D341Med (cell line): Measurements from ENCODE around the gene FBXO21.
"Not testable (repeated sequence)": the region's sequence is repeated elsewhere in the genome, so short reads cannot be mapped to it uniquely, and the experiment has no call there.

Experiments used
- DNase-seq: peaks from one replicate; pipeline ENCODE4 v3.0.0; 2012; ENCODE audit warnings: low spot score

The FBXO21 gene, protein sequence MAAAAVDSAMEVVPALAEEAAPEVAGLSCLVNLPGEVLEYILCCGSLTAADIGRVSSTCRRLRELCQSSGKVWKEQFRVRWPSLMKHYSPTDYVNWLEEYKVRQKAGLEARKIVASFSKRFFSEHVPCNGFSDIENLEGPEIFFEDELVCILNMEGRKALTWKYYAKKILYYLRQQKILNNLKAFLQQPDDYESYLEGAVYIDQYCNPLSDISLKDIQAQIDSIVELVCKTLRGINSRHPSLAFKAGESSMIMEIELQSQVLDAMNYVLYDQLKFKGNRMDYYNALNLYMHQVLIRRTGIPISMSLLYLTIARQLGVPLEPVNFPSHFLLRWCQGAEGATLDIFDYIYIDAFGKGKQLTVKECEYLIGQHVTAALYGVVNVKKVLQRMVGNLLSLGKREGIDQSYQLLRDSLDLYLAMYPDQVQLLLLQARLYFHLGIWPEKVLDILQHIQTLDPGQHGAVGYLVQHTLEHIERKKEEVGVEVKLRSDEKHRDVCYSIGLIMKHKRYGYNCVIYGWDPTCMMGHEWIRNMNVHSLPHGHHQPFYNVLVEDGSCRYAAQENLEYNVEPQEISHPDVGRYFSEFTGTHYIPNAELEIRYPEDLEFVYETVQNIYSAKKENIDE

DNA sequence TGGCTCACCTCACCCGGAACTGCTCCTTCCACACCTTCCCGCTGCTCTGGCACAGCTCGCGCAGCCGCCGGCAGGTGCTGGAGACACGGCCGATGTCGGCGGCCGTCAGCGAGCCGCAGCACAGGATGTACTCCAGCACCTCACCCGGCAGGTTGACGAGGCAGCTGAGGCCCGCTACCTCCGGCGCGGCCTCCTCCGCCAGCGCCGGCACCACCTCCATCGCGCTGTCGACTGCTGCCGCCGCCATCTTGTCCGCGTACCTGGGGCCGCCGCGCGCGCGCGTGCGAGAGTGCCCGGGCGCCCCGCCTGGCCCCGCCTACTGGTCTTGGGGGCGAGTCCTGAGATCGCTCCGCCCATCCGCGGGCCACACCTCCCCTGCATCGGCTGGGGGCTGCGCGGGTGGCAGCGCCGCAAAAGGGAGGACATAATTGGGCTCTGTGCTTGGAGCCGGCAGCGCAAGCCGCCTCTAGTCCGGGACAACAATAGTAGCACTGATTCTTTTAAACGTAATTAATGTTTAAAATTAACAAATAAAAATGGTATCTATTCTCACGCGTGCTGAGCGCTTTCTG is at the start of gene FBXO21:
Gene FBXO21, minus strand, starts transcription at position 261 of the 572 bp plus-strand sequence. Its CDS starts 14 bp downstream, at position 247.
- DNase-seq, result peak; percentile 99

GRCh38 chr12:117236456-117237001 is 46.3 kb upstream of the FBXO21 start:
- peak; percentile 76 for DNase-seq

DNA sequence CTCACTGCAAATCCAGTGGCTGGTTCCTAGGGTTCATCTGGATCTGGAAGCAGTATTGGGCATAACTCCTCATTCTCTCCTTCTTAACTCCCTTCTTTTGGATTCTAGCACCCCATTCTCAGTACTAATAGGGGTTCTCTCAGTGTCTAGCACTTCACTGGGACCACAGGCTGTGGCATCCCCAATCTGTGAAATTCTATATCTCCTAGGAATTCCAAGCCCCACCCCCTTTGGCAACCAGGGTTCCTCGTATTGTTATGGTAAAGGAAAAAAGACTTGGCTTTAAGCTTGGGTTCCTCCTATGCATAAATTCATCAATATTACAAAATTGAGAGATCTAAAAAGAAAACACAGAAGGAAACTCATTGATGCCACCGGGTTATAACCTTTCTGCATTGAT is 45.0 kb upstream of the FBXO21 start:
- no peak for DNase-seq

GRCh38 chr12:117234441-117234840 is 44.2 kb upstream of the FBXO21 start:
- no peak for DNase-seq

DNA sequence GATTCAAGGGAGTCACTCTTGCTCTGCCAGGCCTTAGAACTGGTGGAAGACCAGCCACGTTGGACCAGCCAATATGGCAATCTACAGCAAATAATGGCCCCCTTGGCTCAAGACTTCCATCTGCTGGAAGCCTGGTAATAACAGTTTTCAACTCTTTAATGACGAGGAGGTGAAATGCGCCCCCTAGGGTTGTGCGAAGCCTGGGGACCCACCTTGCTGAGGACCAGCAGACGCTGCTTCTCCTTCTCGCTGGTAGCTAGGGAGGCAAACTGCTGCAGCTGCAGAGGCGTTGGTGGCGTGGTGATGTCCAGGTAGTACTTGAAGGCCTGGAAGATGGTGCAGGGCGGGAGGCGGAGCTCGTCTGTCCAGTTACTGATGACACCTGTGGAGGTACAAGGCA is 41.5 kb upstream of the FBXO21 start:
- no peak for DNase-seq

DNA sequence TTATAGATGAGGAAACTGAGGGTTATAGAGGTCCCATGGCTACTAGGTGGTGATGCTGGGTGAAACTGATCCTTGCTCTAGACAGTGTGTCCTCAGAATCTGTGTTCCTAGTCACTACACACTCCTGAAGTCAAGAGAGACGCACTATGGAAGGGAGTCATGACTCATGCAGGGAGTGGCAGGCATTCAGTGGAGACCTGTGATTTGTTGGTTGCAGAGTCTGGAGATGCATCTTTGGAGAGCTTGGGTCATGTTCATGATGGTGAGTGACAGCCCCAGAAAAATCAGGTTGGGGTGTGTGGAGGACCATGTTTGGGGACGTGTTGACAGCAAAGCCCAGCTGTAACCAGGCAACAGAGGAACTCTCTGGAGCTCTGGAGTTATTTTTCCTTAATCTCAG is 38.0 kb upstream of the FBXO21 start:
- DNase-seq, result no peak

GRCh38 chr12:117227000-117227653 is 36.9 kb upstream of the FBXO21 start:
- DNase-seq, result no peak

DNA sequence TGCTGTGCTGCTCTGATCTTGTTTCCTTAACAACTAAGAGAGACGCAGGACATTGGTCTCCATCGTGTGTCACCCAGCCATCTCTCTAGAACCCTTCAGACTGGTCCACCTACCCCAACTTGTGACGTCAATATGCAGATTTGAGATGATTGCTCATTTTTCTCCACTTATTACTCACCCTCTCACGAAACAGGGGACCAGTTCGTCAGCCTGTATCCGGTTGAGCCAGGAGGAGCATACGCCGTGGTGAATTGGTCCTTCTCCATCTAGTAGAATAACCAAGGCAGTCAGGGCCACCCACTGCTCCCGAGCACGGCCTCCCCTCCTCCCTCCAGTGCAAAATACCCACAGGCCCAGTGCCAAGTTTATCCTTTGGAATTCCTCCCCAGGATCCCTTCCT is 36.2 kb upstream of the FBXO21 start:
- DNase-seq, result no peak

DNA sequence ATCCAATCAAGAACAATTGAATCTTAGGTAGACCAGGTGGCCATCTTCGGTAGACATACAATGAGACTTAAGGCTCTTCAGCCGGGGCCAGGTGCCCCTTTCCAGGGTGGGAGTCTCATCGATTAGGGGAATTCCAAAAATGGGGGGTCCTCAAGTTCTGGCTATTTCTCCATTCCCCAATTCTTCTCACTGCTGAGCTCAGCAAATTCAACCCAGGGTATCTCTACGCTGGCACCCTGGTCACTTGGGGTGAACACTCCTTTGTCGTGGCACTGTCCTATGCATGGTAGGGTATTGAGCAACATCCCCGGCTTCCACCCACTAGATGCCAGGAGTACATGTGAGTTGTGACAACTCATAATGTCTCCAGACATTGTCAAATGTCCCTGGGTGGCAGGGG is 34.9 kb upstream of the FBXO21 start:
- DNase-seq, result no peak

- DNase-seq, result not testable (repeated sequence)
These were observed 30.7 kb upstream of the FBXO21 start for GRCh38 chr12:117220947-117221346.

GRCh38 chr12:117218149-117218548 is 27.9 kb upstream of the FBXO21 start:
- DNase-seq, result no peak

DNA sequence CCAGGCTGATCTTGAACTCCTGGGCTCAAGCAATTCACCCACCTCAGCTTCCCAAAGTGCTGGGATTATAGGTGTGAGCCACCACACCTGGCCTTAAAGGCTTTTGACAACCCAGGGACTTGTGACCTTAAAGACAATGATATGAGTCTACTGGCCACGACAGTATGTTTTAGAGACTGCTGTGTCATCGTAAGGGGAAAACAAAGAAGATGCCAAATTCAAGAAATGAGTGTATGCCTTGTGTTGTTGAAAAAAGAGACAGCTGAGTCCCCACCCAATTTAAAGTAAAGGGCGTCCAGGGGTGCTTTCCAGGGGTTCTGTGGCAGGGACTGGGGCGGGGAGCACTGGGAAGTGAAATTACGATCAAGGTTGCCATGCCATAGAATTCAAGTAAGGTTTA is 26.4 kb upstream of the FBXO21 start:
- DNase-seq, result no peak

DNA sequence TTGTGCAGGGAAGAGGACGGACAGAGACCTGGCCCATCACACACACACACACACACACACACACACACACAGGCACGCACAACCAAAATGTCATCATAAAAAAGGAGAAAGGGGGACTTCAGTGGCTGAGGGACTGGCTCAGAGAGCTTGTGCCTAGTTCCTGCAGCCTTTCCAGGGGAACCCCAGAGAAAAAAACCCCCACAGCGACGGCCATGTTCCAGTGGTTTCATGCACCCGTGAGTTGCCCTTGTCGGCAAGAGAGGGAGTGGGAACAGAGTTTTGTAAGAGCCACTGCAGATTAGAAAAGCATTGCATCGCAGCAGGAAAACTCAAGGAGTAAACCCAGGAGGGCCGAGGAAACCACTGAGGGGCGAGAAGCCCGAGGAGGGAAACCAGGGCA is 24.5 kb upstream of the FBXO21 start:
- DNase-seq, result no peak

DNA sequence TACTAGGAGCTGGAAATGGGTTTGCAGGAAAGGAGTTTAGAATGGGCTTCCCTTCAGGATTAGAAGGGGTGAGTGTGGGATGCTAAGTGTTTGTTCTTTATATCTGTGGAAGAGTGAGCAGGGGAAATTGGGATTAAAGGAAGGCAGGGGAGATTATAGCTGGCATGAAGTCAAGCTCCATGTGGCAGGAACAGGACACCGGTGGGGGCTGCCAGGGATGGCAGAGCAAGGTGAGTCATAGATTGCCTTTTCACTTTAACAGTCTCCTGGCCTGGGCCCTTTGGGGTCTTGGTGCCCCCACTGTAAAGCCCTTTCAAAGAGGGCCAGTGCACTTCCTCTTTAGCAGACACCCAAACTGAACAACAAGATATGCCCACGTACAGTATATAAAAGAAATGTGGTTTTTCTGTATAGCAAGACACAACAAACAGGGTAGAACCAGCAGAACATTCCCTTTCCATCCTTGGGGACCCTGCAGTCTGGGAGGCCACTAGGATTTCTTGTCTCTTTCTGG is 23.1 kb upstream of the FBXO21 start:
- DNase-seq, result no peak

DNA sequence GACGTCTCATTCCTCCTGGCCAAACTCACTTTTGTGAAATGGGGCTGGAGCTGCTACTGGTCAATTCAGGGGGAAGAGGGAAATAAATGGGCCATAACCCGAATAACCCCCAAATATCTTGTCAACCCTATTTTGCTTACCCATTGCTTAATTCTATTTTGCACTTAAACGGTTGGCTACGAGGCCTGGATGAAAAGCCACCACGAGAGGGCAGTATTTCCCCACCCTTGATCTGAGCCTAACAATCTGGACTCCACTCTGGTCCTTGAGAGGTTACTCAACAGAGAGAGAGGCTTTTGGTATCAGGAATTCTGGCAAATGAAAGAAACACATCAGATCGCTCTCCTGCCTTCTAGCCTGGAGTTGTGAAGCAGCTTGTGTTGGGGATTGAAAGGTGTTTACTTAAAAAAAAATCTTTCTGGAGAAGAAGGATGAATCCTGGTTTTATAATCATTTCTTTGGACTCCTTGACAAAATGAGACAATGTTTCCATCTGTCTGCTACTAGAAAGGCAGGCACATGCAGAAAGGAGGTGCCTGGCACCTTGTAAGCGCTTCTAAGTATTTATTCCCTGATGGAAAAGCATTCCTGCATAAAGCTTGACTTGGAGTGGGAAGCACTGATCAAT is 22.4 kb upstream of the FBXO21 start:
- DNase-seq, result peak; percentile 76

- DNase-seq, result no peak
These were observed 20.1 kb upstream of the FBXO21 start for GRCh38 chr12:117210266-117210918.

- no peak for DNase-seq
These were observed 19.4 kb upstream of the FBXO21 start for GRCh38 chr12:117209626-117210025.

- DNase-seq, result no peak
These were observed 18.7 kb upstream of the FBXO21 start for GRCh38 chr12:117208811-117209455.

- DNase-seq, result no peak
These were observed 17.9 kb upstream of the FBXO21 start for GRCh38 chr12:117208206-117208605.

DNA sequence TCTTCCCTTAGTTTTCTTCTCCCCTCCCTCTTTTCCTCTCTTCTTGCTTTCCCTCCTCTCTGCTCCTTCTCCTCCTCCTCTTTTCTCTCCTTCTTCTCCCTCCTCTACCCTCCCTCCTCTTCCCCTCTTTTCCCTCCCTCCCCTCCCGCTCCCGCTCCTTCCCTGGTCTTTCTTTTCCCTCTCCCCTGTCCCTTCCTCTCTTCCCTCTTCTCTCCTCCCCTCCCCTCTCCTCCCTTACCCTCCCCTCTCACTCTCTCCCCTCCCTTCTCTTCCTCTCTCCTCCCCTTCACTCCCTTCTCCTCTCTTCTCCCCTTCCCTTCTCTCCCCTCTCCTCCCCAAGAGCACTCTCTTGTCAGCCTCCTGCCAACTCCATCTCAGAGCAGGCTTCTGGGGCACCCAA is 17.4 kb upstream of the FBXO21 start:
- DNase-seq, result no peak

- no peak for DNase-seq
These were observed 12.3 kb upstream of the FBXO21 start for GRCh38 chr12:117202556-117202955.
